Right lobe of liver (tissue), 6 donors: ENCODE measurements around the gene FAM117B. TPM values are rescaled to one million over a fixed set of nuclear protein-coding genes. Genes with fewer than 3 reads are reported as not detected.
A peak's percentile ranks its signal among the peaks of the same experiment; 100 is the strongest.

ENCODE experiments used
- ATAC-seq, 4 donors: fragments of 200-7000 bp; cut with Tn5 transposase; one replicate each; pipeline ENCODE4 v1.9.1; 2020; ENCODE audit warnings: mild to moderate bottlenecking in 4 of 4, moderate library complexity in 4 of 4
- DNase-seq, 3 donors: peaks; one replicate each; pipeline ENCODE4 v3.0.0-alpha.2; 2020
- H3K27ac ChIP-seq, 3 donors: fragments of 200-600 bp; one replicate each; pipeline ENCODE4 v1.8.0; 2022
- H3K27me3 ChIP-seq, 2 donors: fragments of 200-600 bp; one replicate each; pipeline ENCODE4 v1.8.0; 2022
- H3K36me3 ChIP-seq, 4 donors: fragments of 200-600 bp; sonication (generic) in 1 of 4; one replicate each; pipeline versions ENCODE4 v1.5.1 to v1.8.0; 2017 to 2022; ENCODE audit warnings: control low read depth in 1 of 4
- H3K4me1 ChIP-seq, 4 donors: fragments of 200-600 bp; sonication (generic) in 1 of 4; one replicate each; pipeline versions ENCODE4 v1.5.1 to v1.8.0; 2017 to 2022; ENCODE audit warnings: control low read depth in 1 of 4
- H3K4me3 ChIP-seq, 3 donors: fragments of 200-600 bp; one replicate each; pipeline ENCODE4 v1.8.0; 2022
- H3K9me3 ChIP-seq, 4 donors: fragments of 200-600 bp; sonication (generic) in 1 of 4; one replicate each; pipeline versions ENCODE4 v1.5.1 to v1.8.0; 2017 to 2022; ENCODE audit warnings: control low read depth in 1 of 4
- POLR2A ChIP-seq: fragments of 450-650 bp; IDR thresholded peaks from one replicate; pipeline ENCODE4 v1.6.1; 2017; ENCODE audit warnings: antibody characterized with exemption, mild to moderate bottlenecking
- WGBS: methylation state at CpG from one replicate; pipeline ENCODE4 v1.1.6; 2018; ENCODE audit warnings: low coverage, low lambda C conversion rate; ENCODE audit not compliant: insufficient coverage; ENCODE audit errors: missing lambda C conversion rate; 5-methylcytosine and 5-hydroxymethylcytosine counted together
- intact Hi-C, 2 donors: fragments of 100-400 bp; cut with DNase I; formaldehyde crosslinking; loops; one replicate each; pipeline versions ENCODE4 v1.11.2 to v1.14.1; 2022
- long read RNA-seq: library from polyadenylated mRNA; unstranded; transcript quantifications from one replicate; pipeline ENCODE4 v2.0.0, GENCODE V29; 2019
- total RNA-seq, 6 experiments: library from RNA; depleted of rRNA in 2 of 6; stranded (reverse); fragments of >200 nt in 2 of 6; fragmentation: NEBNext Ultra II Directional in 3 of 6; extraction: Animal tissue kit (Norgen Biotek cat#: 25700) in 3 of 6; gene quantifications; one replicate each; pipeline versions ENCODE4 v1.1.0 to v1.2.4, GENCODE V29; 2016 to 2023
- TF ChIP-seq, protein P1 (sequence below), 4 donors: fragments of 200-600 bp in 3 of 4; fragments of 450-650 bp in 1 of 4; IDR thresholded peaks; one replicate each; pipeline versions ENCODE4 v1.5.1 to v1.8.0; 2016 to 2022; ENCODE audit warnings: antibody characterized with exemption in 4 of 4, mild to moderate bottlenecking in 2 of 4
- donor health status: DM: no; HTN: yes; CAD: no.
- donor health status: DM: no; HTN: no; CAD: no.
- donor health status: DM: no; HTN: no; CAD: no.
- donor health status: DM: no; HTN: yes; CAD: no.
- donor health status: DM: no; HTN: yes; CAD: no.

The FAM117B gene
- total RNA-seq = 1 to 10 TPM; 1.8 to 2.8 (median 2.3) TPM
- long read RNA-seq, partial matches to known transcripts = 1 of 2 reads
- long read RNA-seq, other reads (novel, unspliced or antisense) = 1 of 2 reads

DNA sequence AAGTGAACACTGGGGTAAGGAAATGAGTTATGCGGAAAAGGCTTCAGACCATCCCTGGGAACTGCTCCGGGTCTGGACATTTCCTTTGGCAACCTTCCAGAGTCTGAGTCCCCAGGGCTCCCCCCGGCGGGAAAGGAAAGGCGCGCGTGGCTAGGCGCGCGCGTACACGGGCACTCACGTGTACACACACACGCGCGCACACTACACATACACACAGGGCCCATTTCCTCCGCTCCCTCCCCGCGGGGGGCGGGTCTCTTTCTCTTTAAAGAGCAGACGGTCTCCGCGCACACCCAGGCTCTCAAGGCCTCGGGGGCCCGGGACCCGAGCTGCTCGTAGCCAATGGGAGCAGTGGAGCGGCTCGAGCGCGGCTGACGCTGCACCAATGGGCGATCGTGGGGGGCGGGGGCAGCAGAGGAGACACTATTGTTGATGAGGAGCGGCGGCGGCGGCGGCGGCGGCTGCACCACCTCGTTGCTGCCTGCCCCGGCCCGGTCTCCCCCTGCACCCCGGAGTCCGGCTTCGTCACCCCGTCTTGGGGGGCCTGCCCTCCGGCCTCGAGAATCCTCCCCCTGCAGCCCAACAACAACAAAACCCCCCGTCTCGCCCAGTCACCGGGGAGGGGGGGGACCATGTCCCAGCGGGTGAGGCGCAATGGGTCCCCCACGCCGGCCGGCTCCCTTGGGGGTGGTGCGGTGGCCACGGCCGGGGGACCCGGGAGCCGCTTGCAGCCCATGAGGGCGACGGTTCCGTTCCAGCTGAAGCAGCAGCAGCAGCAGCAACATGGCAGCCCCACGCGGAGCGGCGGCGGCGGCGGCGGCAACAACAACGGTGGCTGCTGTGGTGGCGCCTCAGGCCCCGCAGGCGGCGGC is at the start of gene FAM117B:
FAM117B (plus strand) TSS at position 414 of the 872 bp plus-strand sequence; CDS start at position 633, 219 bp downstream.
- intact Hi-C loops = no loop called here
- WGBS = 0% methylated on average over 4 of the region's 80 CpGs
- Histone ChIP-seq H3K4me1 (peaks cover 0 to 18% (median 3%) of the 10 kb centered on the region in 4 donors), H3K4me3 (peak within 1 kb of the TSS; percentile 88 to 92 (median 88)), H3K27ac (peak within 1 kb of the TSS; percentile 56 to 90 (median 89)), H3K9me3 (no peaks in the 10 kb centered on the region), H3K27me3 (no peaks in the 10 kb centered on the region), H3K36me3 (no peaks in the 10 kb centered on the region)
- ATAC-seq = peak; percentile 93 to 97 (median 94)
- DNase-seq = peak; percentile 99
- TF ChIP-seq, protein P1, sequence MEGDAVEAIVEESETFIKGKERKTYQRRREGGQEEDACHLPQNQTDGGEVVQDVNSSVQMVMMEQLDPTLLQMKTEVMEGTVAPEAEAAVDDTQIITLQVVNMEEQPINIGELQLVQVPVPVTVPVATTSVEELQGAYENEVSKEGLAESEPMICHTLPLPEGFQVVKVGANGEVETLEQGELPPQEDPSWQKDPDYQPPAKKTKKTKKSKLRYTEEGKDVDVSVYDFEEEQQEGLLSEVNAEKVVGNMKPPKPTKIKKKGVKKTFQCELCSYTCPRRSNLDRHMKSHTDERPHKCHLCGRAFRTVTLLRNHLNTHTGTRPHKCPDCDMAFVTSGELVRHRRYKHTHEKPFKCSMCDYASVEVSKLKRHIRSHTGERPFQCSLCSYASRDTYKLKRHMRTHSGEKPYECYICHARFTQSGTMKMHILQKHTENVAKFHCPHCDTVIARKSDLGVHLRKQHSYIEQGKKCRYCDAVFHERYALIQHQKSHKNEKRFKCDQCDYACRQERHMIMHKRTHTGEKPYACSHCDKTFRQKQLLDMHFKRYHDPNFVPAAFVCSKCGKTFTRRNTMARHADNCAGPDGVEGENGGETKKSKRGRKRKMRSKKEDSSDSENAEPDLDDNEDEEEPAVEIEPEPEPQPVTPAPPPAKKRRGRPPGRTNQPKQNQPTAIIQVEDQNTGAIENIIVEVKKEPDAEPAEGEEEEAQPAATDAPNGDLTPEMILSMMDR (IDR thresholded peaks at IDR 0.05) = no peak
- peak; percentile 72 for TF ChIP-seq POLR2A

DNA sequence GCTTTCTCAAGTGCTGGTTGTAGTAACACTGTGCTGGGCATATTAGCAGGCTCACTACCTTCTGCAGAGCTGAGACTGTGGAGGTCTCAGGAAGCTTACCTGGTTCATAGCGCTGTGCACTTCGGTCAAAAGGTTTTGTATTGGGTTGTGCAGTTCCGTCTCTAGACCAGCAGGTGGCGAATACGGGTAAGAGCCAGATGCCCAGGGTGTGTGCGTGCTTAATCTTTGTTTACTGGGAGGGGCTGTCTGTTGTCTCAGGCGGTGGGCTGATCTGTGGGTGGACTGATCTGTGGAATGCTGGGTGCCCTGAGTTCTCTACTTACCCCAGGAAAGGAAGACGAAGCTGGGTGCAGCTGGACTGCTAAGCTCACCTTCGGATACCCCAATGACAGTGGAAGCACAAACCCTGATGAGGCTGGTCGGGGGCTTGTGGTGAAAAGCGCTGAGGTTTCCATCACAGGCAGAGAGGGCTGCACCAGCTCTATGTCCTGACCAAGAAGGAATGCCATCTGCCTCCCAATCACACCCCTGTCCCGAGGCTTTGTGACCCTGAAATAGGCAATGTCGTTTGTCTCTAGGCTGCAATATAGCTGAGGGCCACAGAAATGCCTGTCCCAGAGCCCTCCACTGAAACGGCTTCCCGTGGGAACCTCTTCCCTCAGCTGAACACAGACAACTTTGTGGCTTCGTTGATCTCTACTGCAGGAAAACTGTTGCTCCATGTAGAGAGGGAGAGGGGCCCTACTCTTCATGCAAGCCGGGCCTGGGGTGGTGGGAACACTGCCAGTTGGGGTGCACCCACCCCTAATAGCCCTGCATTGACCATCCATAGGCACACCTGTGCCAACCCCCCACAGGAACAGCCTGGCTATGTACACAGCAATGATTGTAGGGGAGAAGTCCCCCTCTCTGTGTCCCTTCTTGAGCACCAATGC is 45.9 kb upstream of the FAM117B start:
- DNase-seq (peak; percentile 63 to 70 (median 64)), ATAC-seq (peak; percentile 96 to 99 (median 98))
- no peaks in the 10 kb centered on the region for H3K9me3 ChIP-seq
- no peaks in the 10 kb centered on the region for H3K4me1 ChIP-seq
- no peaks in the 10 kb centered on the region for H3K27me3 ChIP-seq
- H3K4me3 ChIP-seq = no peak overlapping the region
- H3K36me3 ChIP-seq = no peaks in the 10 kb centered on the region
- WGBS = 9% methylated on average over 7 of the region's 17 CpGs
- H3K27ac ChIP-seq = no peak overlapping the region
- intact Hi-C loops = no loop called here
- TF ChIP-seq, protein P1 (IDR thresholded peaks at IDR 0.05) = peak; percentile 84 to 88 (median 86)
- no peak for TF ChIP-seq POLR2A

DNA sequence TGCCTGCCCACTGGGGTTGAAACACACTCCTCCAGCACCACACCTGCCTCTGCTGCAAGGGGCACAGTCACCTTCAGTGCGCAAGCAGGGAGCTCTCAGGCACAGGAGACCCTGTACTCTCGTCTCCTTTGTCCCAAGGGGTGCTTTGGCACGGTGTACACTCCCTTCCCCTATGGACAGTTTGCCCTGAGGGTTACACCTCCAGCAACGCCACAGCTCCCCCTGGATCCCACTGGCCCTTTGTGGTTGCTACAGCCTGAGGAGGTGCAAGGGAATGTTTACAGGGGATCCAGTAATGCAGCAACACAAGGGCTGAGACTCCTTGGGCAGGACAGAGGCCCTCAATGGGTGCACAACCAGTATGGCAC is 45.2 kb upstream of the FAM117B start:
- TF ChIP-seq POLR2A = no peak
- TF ChIP-seq, protein P1 (IDR thresholded peaks at IDR 0.05) = no peak
- no peak for DNase-seq
- no peaks in the 10 kb centered on the region for H3K9me3 ChIP-seq
- H3K4me1 ChIP-seq = no peaks in the 10 kb centered on the region
- H3K4me3 ChIP-seq = no peak overlapping the region
- WGBS = no CpG with 5 or more reads among the region's 4 CpGs
- ATAC-seq = peak in 1 of 4 donors; percentile 14
- intact Hi-C loops = no loop called here
- no peaks in the 10 kb centered on the region for H3K36me3 ChIP-seq
- H3K27me3 ChIP-seq = no peaks in the 10 kb centered on the region
- H3K27ac ChIP-seq = no peak overlapping the region

DNA sequence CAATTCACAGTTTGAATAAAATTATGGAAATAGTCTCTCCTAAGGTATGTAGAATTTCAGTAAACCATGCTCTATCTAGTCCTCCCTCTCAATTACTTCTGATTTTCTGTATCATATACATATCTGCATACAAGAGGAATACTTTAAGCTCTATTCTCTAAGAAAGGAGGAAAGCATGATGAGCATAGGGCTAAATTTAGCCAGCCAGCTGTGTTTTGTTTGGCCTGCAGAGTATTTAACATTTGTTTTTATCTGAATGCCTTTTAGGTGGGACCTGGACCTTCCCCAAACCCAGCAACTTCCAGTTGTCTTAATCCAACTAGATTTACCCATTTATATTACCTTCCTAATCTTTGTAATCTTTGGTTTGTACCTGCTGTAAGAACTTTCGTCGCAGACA is 42.2 kb upstream of the FAM117B start:
- DNase-seq = no peak
- Histone ChIP-seq H3K4me1 (no peaks in the 10 kb centered on the region), H3K36me3 (no peaks in the 10 kb centered on the region), H3K27me3 (no peaks in the 10 kb centered on the region), H3K4me3 (no peak overlapping the region), H3K9me3 (no peaks in the 10 kb centered on the region), H3K27ac (no peak overlapping the region)
- TF ChIP-seq, protein P1 (IDR thresholded peaks at IDR 0.05) = no peak
- TF ChIP-seq POLR2A = no peak
- intact Hi-C loops = no loop called here
- WGBS = 80% methylated on average over 2 of the region's 2 CpGs
- ATAC-seq = no peak
